NCI-H748 treated with DMSO at 0.1 percent for 48 hours (cell line): Measurements from ENCODE around the gene ST6GALNAC3.
"Not testable (repeated sequence)": the region's sequence is repeated elsewhere in the genome, so short reads cannot be mapped to it uniquely, and the experiment has no call there.

ENCODE experiments used
- DNase-seq: peaks from one replicate; lab custom pipeline; 2025; lab: John Stamatoyannopoulos, UW

ST6GALNAC3 gene

GRCh38 chr1:76341816-76342215, 267.3 kb downstream of the ST6GALNAC3 start:
- not testable (repeated sequence) for DNase-seq

- no peak for DNase-seq
Measured at GRCh38 chr1:76343356-76343755, 268.8 kb downstream of the ST6GALNAC3 start.

GRCh38 chr1:76351655-76352054, 277.1 kb downstream of the ST6GALNAC3 start:
- peak; percentile 66 for DNase-seq

GRCh38 chr1:76352741-76353435, 278.3 kb downstream of the ST6GALNAC3 start:
- DNase-seq = no peak

- no peak for DNase-seq
Measured at GRCh38 chr1:76354236-76354635, 279.7 kb downstream of the ST6GALNAC3 start.

GRCh38 chr1:76366726-76367125, 292.2 kb downstream of the ST6GALNAC3 start:
- DNase-seq = no peak

GRCh38 chr1:76371941-76372340, 297.4 kb downstream of the ST6GALNAC3 start:
- no peak for DNase-seq

GRCh38 chr1:76374086-76374485, 299.5 kb downstream of the ST6GALNAC3 start:
- DNase-seq = peak; percentile 91

GRCh38 chr1:76377247-76377646, 302.7 kb downstream of the ST6GALNAC3 start:
- no peak for DNase-seq

GRCh38 chr1:76379506-76379905, 305.0 kb downstream of the ST6GALNAC3 start:
- DNase-seq = peak; percentile 57

- no peak for DNase-seq
Measured at GRCh38 chr1:76381450-76382097, 307.0 kb downstream of the ST6GALNAC3 start.

- DNase-seq = no peak
Measured at GRCh38 chr1:76388261-76388660, 313.7 kb downstream of the ST6GALNAC3 start.

- no peak for DNase-seq
Measured at GRCh38 chr1:76390456-76390855, 315.9 kb downstream of the ST6GALNAC3 start.

- DNase-seq = no peak
Measured at GRCh38 chr1:76395059-76395458, 320.5 kb downstream of the ST6GALNAC3 start.

GRCh38 chr1:76402128-76402527, 327.6 kb downstream of the ST6GALNAC3 start:
- DNase-seq = no peak

GRCh38 chr1:76408303-76408702, 333.8 kb downstream of the ST6GALNAC3 start:
- no peak for DNase-seq

GRCh38 chr1:76410499-76410898, 336.0 kb downstream of the ST6GALNAC3 start:
- DNase-seq = no peak

- DNase-seq = no peak
Measured at GRCh38 chr1:76418531-76418930, 344.0 kb downstream of the ST6GALNAC3 start.

- DNase-seq = no peak
Measured at GRCh38 chr1:76419603-76420002, 345.1 kb downstream of the ST6GALNAC3 start.

GRCh38 chr1:76425201-76426145, 350.9 kb downstream of the ST6GALNAC3 start:
- no peak for DNase-seq

GRCh38 chr1:76426606-76427005, 352.1 kb downstream of the ST6GALNAC3 start:
- no peak for DNase-seq

GRCh38 chr1:76428028-76428427, 353.5 kb downstream of the ST6GALNAC3 start:
- DNase-seq = no peak

GRCh38 chr1:76430531-76430930, 356.0 kb downstream of the ST6GALNAC3 start:
- DNase-seq = no peak
